ENCODE results near the gene ESYT1.
A peak's percentile ranks its signal among the peaks of the same experiment; 100 is the strongest.

The ESYT1 gene

DNA sequence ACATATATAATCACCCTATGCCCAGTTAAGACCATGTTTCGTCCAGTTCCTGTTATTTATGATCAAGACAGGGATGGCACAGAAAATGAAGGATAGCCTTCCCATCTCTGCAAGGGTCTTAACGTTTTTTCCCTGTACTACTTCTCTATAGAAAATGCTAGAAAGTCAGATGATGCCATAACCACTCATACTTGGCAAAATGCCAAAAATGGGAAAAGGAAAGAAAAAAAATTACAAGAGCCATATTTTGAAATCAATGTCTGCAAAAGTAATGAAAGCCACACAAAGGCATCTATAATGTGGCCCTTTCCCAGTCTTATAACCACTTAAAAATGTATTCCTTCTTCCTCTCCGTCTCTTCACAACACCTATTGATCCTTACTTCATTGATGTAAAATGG is 22.5 kb downstream of the ESYT1 start:
- DNase-seq (ENCODE audit: low read depth): no peak
- TF ChIP-seq, protein P1, sequence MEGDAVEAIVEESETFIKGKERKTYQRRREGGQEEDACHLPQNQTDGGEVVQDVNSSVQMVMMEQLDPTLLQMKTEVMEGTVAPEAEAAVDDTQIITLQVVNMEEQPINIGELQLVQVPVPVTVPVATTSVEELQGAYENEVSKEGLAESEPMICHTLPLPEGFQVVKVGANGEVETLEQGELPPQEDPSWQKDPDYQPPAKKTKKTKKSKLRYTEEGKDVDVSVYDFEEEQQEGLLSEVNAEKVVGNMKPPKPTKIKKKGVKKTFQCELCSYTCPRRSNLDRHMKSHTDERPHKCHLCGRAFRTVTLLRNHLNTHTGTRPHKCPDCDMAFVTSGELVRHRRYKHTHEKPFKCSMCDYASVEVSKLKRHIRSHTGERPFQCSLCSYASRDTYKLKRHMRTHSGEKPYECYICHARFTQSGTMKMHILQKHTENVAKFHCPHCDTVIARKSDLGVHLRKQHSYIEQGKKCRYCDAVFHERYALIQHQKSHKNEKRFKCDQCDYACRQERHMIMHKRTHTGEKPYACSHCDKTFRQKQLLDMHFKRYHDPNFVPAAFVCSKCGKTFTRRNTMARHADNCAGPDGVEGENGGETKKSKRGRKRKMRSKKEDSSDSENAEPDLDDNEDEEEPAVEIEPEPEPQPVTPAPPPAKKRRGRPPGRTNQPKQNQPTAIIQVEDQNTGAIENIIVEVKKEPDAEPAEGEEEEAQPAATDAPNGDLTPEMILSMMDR (IDR thresholded peaks at IDR 0.05; ENCODE audit: control insufficient read depth, extremely low read depth, insufficient read depth): no peak
- no peak overlapping the region for H3K4me3 ChIP-seq (ENCODE audit: low read depth, low read length)

DNA sequence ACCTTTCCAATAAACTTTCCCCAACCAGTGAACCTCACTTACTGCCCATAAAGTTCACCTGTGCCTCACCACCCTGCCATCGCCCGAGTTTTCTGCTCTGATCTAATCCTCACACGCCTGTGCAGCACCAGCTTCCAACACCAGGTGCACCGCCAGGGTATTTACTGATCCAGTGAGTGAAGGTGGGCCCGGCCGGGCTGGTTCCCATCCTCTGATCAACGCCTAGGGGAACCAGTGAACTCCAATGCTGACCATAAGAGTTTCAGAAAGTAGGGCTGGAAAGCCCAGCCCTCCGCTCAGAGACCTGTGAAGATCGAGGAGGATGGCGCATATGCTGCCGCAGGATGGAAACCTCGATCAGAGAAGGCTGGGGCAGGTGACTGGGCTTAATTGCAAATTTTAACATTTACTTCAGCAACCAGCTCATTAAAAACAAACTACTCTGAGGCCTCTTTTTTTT is 23.6 kb downstream of the ESYT1 start:
- peak overlapping the region; percentile 66 for H3K4me3 ChIP-seq (ENCODE audit: low read depth, low read length)
- TF ChIP-seq, protein P1 (IDR thresholded peaks at IDR 0.05; ENCODE audit: control insufficient read depth, extremely low read depth, insufficient read depth): 0 out of 2 replicates have a peak, but pooled peaks have one; percentile 8
- no peak for DNase-seq (ENCODE audit: low read depth)

DNA sequence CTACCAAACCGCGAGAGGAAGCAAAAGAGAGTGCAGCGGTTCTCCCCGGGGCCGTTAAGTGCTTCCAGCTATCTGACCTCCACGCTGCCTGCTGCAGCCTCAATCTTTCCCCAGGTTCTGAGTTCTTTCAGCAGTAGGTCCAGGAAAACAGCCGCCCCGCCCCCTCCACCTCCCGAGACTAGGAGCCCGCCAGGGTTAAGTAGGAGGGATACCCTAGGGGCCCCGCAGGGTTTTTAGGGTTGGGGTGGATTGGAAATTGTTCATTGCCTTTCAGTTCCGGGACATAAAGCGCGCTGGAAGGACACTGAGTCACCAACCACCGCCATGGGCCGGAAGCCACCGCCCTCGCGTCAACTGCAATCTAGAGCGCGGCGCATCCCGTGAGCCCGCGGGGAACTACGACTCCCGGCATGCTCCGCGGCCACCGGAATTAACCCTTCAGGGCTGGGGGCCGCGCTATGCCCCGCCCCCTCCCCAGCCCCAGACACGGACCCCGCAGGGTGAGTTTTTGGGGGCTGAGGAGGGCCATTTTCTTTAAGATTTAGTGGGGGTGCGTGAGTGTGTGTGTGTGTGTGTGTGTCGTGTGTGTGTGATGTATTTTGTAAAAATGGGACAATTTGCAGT is 24.2 kb downstream of the ESYT1 start, which contains the start of gene MYL6B:
Gene MYL6B, plus strand, starts transcription at position 456 of the 624 bp plus-strand sequence. CDS start 1,332 bp downstream, outside the sequence.
- DNase-seq (ENCODE audit: low read depth): peak; percentile 63
- peak within 1 kb of the TSS; percentile 66 for H3K4me3 ChIP-seq (ENCODE audit: low read depth, low read length)
- TF ChIP-seq, protein P1 (IDR thresholded peaks at IDR 0.05; ENCODE audit: control insufficient read depth, extremely low read depth, insufficient read depth): no peak

DNA sequence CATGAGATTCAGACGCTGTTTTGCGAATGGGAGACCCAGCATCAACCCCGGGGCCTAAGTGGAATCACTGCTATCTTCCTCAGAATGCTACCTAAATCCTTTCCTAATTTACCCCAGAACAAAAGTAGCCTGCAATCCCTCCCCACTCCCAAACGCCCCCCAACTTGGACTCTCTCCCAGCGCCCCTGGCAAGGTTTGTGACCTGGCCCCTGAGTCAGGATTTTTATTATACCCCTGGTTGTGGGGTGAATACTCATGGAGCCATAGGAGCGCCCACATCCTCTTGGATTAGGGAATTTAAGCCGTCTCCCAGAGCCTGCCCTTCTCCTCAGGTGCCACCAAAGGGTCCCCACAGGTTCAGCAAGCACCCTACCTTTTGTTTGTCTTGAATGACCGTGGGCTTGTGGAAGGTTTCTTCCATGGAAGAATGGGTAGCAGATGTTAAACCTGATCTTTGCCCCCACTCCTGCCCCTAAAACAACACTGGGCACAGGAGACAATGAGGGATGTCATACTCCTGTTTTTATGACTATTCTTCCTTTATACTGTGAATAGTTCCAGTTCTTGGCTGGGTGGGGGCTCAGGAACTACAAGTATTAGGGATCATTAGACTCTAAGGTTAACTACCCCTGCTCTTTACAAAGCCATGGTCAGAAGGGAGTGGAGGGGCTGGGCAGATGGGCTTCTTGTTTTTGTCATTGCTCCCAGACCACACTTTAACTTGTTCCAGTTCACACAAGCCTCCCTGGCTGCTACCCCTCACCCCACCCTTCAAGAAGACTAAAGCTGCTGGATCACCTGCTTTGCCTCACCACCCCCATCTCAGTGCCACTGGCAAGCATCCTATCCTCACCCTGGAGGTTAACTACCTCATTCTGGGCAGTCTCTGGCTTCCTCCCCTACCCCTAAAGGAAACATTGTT is 24.9 kb downstream of the ESYT1 start:
- no peak for DNase-seq (ENCODE audit: low read depth)
- H3K4me3 ChIP-seq (ENCODE audit: low read depth, low read length): peak overlapping the region; percentile 66
- TF ChIP-seq, protein P1 (IDR thresholded peaks at IDR 0.05; ENCODE audit: control insufficient read depth, extremely low read depth, insufficient read depth): no peak

DNA sequence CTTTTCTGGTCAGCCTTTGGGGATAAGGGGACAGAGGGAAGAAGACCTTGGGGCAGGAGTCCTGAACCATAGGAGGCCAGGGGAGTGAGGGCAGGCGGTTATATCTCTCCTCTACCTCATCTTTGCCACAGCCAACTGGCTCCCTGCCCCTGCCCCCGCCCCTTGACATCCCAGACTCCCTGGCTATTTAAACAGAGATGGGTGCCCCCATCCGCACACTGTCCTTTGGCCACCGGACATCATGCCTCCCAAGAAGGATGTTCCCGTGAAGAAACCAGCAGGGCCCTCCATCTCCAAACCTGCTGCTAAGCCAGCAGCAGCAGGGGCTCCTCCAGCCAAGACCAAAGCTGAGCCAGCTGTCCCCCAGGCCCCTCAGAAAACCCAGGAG is 25.6 kb downstream of the ESYT1 start:
- H3K4me3 ChIP-seq (ENCODE audit: low read depth, low read length): peak overlapping the region; percentile 66
- DNase-seq (ENCODE audit: low read depth): no peak
- TF ChIP-seq, protein P1 (IDR thresholded peaks at IDR 0.05; ENCODE audit: control insufficient read depth, extremely low read depth, insufficient read depth): no peak

DNA sequence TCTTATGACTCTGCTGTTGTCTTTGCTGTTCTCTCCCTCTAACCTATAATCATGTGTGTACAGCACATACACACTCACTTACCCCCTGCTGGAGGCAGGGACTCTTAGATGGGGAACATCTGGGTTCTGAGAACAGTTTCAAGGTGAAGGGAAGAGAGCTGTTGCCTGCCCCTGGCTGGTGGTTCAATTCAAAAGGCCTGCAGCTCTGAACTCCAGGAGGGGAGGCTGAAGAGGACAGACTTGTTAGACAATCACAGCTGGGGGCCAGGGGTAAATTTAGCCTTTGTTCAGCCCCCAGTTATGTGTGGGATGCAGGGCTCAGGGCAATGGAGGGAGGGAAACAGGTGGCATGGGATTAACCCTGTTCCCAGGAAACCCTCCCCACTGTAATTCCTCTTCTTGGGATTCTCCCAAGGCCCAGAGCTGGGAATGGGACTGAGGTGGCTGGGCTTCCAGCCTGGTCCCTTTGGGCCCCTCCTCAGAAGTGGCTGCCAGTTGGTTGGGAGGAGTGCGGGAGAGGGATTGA is 26.2 kb downstream of the ESYT1 start:
- TF ChIP-seq, protein P1 (IDR thresholded peaks at IDR 0.05; ENCODE audit: control insufficient read depth, extremely low read depth, insufficient read depth): no peak
- H3K4me3 ChIP-seq (ENCODE audit: low read depth, low read length): no peak overlapping the region
- no peak for DNase-seq (ENCODE audit: low read depth)

All from LNCaP clone FGC (cell line).